ENCODE measurements around the gene CEMIP.

CEMIP gene

GRCh38 chr15:80852676-80853075, 73.5 kb downstream of the CEMIP start:
- Histone ChIP-seq H2AFZ (ENCODE audit: low read depth, low read length, severe bottlenecking) (no peak overlapping the region), H3K27ac (ENCODE audit: low read depth, low read length) (no peak overlapping the region), H3K27me3 (ENCODE audit: low read length) (no peaks in the 10 kb centered on the region), H3K79me2 (ENCODE audit: insufficient read depth, low read length) (no peaks in the 10 kb centered on the region), H3K4me3 (ENCODE audit: insufficient read depth, low read length, poor library complexity, severe bottlenecking) (no peak overlapping the region), H3K9me2 (replicated peaks; ENCODE audit: insufficient read depth, low read length) (no peaks in the 10 kb centered on the region), H3F3A (ENCODE audit: insufficient read depth) (no peaks in the 10 kb centered on the region), H3K9ac (ENCODE audit: low read length) (no peak overlapping the region), H3K9me3 (ENCODE audit: insufficient read depth, low read length) (no peaks in the 10 kb centered on the region), H4K20me1 (ENCODE audit: low read depth, low read length) (no peaks in the 10 kb centered on the region), H3K36me3 (ENCODE audit: low read length) (no peaks in the 10 kb centered on the region), H3K4me2 (ENCODE audit: low read depth, low read length, poor library complexity, severe bottlenecking) (no peak overlapping the region)
- TF ChIP-seq, protein P1, sequence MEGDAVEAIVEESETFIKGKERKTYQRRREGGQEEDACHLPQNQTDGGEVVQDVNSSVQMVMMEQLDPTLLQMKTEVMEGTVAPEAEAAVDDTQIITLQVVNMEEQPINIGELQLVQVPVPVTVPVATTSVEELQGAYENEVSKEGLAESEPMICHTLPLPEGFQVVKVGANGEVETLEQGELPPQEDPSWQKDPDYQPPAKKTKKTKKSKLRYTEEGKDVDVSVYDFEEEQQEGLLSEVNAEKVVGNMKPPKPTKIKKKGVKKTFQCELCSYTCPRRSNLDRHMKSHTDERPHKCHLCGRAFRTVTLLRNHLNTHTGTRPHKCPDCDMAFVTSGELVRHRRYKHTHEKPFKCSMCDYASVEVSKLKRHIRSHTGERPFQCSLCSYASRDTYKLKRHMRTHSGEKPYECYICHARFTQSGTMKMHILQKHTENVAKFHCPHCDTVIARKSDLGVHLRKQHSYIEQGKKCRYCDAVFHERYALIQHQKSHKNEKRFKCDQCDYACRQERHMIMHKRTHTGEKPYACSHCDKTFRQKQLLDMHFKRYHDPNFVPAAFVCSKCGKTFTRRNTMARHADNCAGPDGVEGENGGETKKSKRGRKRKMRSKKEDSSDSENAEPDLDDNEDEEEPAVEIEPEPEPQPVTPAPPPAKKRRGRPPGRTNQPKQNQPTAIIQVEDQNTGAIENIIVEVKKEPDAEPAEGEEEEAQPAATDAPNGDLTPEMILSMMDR (IDR thresholded peaks at IDR 0.05; ENCODE audit: insufficient read depth, low read length, poor library complexity, severe bottlenecking): no peak
- no peak for TF ChIP-seq EZH2phosphoT487 (conservative IDR thresholded peaks at IDR 0.05; ENCODE audit: low read length)

DNA sequence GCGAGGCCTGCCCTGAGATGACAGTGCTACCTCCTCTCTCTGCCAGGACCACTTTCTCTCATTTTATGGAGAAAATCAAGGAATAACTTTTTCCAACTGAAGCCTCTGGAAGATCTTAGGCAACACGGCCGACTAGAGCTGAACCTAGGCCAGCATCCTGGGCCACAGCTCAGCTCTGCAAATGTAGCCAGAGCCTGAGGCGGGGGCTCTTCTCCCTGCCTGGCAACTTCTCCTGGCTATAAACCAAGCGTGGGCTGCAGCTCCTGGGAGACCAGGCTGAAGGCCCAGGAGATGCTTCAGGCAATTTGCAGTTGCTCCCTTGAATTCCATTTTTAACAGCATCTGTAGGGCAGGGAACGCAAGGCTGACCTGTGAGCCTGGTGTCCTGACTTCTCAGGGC, 74.9 kb downstream of the CEMIP start:
- Histone ChIP-seq H3K4me3 (ENCODE audit: insufficient read depth, low read length, poor library complexity, severe bottlenecking) (no peak overlapping the region), H3K27me3 (ENCODE audit: low read length) (no peaks in the 10 kb centered on the region), H3K27ac (ENCODE audit: low read depth, low read length) (no peak overlapping the region), H3K9ac (ENCODE audit: low read length) (no peak overlapping the region), H2AFZ (ENCODE audit: low read depth, low read length, severe bottlenecking) (no peak overlapping the region), H4K20me1 (ENCODE audit: low read depth, low read length) (no peaks in the 10 kb centered on the region), H3F3A (ENCODE audit: insufficient read depth) (no peaks in the 10 kb centered on the region), H3K4me2 (ENCODE audit: low read depth, low read length, poor library complexity, severe bottlenecking) (no peak overlapping the region), H3K9me3 (ENCODE audit: insufficient read depth, low read length) (no peaks in the 10 kb centered on the region), H3K9me2 (replicated peaks; ENCODE audit: insufficient read depth, low read length) (no peaks in the 10 kb centered on the region), H3K36me3 (ENCODE audit: low read length) (no peaks in the 10 kb centered on the region), H3K79me2 (ENCODE audit: insufficient read depth, low read length) (no peaks in the 10 kb centered on the region)
- TF ChIP-seq, protein P1 (IDR thresholded peaks at IDR 0.05; ENCODE audit: insufficient read depth, low read length, poor library complexity, severe bottlenecking): no peak
- TF ChIP-seq EZH2phosphoT487 (conservative IDR thresholded peaks at IDR 0.05; ENCODE audit: low read length): no peak

DNA sequence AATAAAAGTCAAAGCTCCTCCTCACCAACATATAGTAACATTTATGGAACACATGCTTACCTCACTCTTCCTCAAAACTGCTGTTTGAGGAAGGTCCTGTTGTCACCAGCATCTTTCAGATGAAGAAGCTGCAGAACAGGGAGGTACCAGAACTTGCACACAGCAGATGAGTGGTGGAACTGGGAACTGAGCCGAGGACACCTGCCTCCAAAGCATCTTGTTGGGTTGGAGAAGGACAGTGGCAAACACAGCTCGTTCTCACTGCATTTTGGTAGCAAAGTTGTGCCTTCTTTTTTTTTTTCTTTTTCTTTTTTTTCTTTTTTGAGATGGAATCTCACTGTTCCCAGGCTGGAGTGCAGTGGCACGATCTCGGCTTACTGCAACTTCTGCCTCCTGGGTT, 76.0 kb downstream of the CEMIP start:
- Histone ChIP-seq H3K4me2 (ENCODE audit: low read depth, low read length, poor library complexity, severe bottlenecking) (no peak overlapping the region), H4K20me1 (ENCODE audit: low read depth, low read length) (no peaks in the 10 kb centered on the region), H3K9ac (ENCODE audit: low read length) (no peak overlapping the region), H3K9me2 (replicated peaks; ENCODE audit: insufficient read depth, low read length) (no peaks in the 10 kb centered on the region), H3K4me3 (ENCODE audit: insufficient read depth, low read length, poor library complexity, severe bottlenecking) (no peak overlapping the region), H3F3A (ENCODE audit: insufficient read depth) (no peaks in the 10 kb centered on the region), H3K27ac (ENCODE audit: low read depth, low read length) (no peak overlapping the region), H3K27me3 (ENCODE audit: low read length) (no peaks in the 10 kb centered on the region), H3K79me2 (ENCODE audit: insufficient read depth, low read length) (no peaks in the 10 kb centered on the region), H3K9me3 (ENCODE audit: insufficient read depth, low read length) (no peaks in the 10 kb centered on the region), H3K36me3 (ENCODE audit: low read length) (no peaks in the 10 kb centered on the region), H2AFZ (ENCODE audit: low read depth, low read length, severe bottlenecking) (no peak overlapping the region)
- TF ChIP-seq, protein P1 (IDR thresholded peaks at IDR 0.05; ENCODE audit: insufficient read depth, low read length, poor library complexity, severe bottlenecking): no peak
- TF ChIP-seq EZH2phosphoT487 (conservative IDR thresholded peaks at IDR 0.05; ENCODE audit: low read length): no peak

All from SU-DHL-6 (cell line).